ENCODE results near the gene PEX5L.
"Not testable (repeated sequence)": the region's sequence is repeated elsewhere in the genome, so short reads cannot be mapped to it uniquely, and the experiment has no call there.

PEX5L gene

GRCh38 chr3:180036671-180037455 is at the start of gene PEX5L:
Gene PEX5L (minus strand): TSS chr3:180036937. CDS start chr3:180036599, 338 bp downstream.
- peak; percentile 80 for DNase-seq (ENCODE audit: low spot score)

- DNase-seq (ENCODE audit: low spot score), result no peak
Measured at GRCh38 chr3:180085122-180085710, 48.5 kb upstream of the PEX5L start.

GRCh38 chr3:180082699-180083098 is 46.0 kb upstream of the PEX5L start:
- DNase-seq (ENCODE audit: low spot score), result no peak

GRCh38 chr3:180078592-180078991 is 41.9 kb upstream of the PEX5L start:
- DNase-seq (ENCODE audit: low spot score), result no peak

GRCh38 chr3:180073561-180073960 is 36.8 kb upstream of the PEX5L start:
- no peak for DNase-seq (ENCODE audit: low spot score)

GRCh38 chr3:180072786-180073185 is 36.0 kb upstream of the PEX5L start:
- no peak for DNase-seq (ENCODE audit: low spot score)

GRCh38 chr3:180070925-180071324 is 34.2 kb upstream of the PEX5L start:
- DNase-seq (ENCODE audit: low spot score), result no peak

- no peak for DNase-seq (ENCODE audit: low spot score)
Measured at GRCh38 chr3:180068023-180068422, 31.3 kb upstream of the PEX5L start.

GRCh38 chr3:180066598-180066997 is 29.9 kb upstream of the PEX5L start:
- DNase-seq (ENCODE audit: low spot score), result no peak

GRCh38 chr3:180063783-180064182 is 27.0 kb upstream of the PEX5L start:
- no peak for DNase-seq (ENCODE audit: low spot score)

GRCh38 chr3:180062771-180063170 is 26.0 kb upstream of the PEX5L start:
- no peak for DNase-seq (ENCODE audit: low spot score)

GRCh38 chr3:180059356-180059755 is 22.6 kb upstream of the PEX5L start:
- no peak for DNase-seq (ENCODE audit: low spot score)

GRCh38 chr3:180058238-180058637 is 21.5 kb upstream of the PEX5L start:
- no peak for DNase-seq (ENCODE audit: low spot score)

GRCh38 chr3:180055656-180056055 is 18.9 kb upstream of the PEX5L start:
- not testable (repeated sequence) for DNase-seq (ENCODE audit: low spot score)

GRCh38 chr3:180049391-180049790 is 12.7 kb upstream of the PEX5L start:
- DNase-seq (ENCODE audit: low spot score), result no peak

- peak; percentile 16 for DNase-seq (ENCODE audit: low spot score)
Measured at GRCh38 chr3:180048840-180049239, 12.1 kb upstream of the PEX5L start.

GRCh38 chr3:180048103-180048502 is 11.4 kb upstream of the PEX5L start:
- no peak for DNase-seq (ENCODE audit: low spot score)

- DNase-seq (ENCODE audit: low spot score), result no peak
Measured at GRCh38 chr3:180040966-180041365, 4.2 kb upstream of the PEX5L start.

GRCh38 chr3:180036092-180036670 is 556 bp downstream of the PEX5L start:
- no peak for DNase-seq (ENCODE audit: low spot score)

- no peak for DNase-seq (ENCODE audit: low spot score)
Measured at GRCh38 chr3:180026997-180027396, 9.7 kb downstream of the PEX5L start.

- DNase-seq (ENCODE audit: low spot score), result no peak
Measured at GRCh38 chr3:180018543-180018942, 18.2 kb downstream of the PEX5L start.

- DNase-seq (ENCODE audit: low spot score), result no peak
Measured at GRCh38 chr3:180017846-180018245, 18.9 kb downstream of the PEX5L start.

GRCh38 chr3:180011927-180012326 is 24.8 kb downstream of the PEX5L start:
- no peak for DNase-seq (ENCODE audit: low spot score)

All from AG08396 (cell line).